Ishikawa (cell line): ENCODE results near the gene TRIM2.

Source experiments
- CEBPB ChIP-seq: IDR thresholded peaks from 2 replicates; pipeline ENCODE4 v1.6.1; 2012
- CREB1 ChIP-seq: IDR thresholded peaks from 2 replicates; pipeline ENCODE4 v1.6.1; 2012; ENCODE audit warnings: low read depth
- EGR1 ChIP-seq: IDR thresholded peaks from 2 replicates; pipeline ENCODE4 v1.6.1; 2012
- EP300 ChIP-seq: IDR thresholded peaks from 2 replicates; pipeline ENCODE4 v1.6.1; 2012; ENCODE audit warnings: borderline replicate concordance
- FOXM1 ChIP-seq: IDR thresholded peaks from 2 replicates; pipeline ENCODE4 v1.6.1; 2012; ENCODE audit warnings: low read depth, borderline replicate concordance
- NFIC ChIP-seq: IDR thresholded peaks from 2 replicates; pipeline ENCODE4 v1.6.1; 2012
- RAD21 ChIP-seq: IDR thresholded peaks from 2 replicates; pipeline ENCODE4 v1.6.1; 2012; ENCODE audit warnings: low read depth
- TAF1 ChIP-seq: IDR thresholded peaks from 2 replicates; pipeline ENCODE4 v1.6.1; 2012; ENCODE audit warnings: low read depth, mild to moderate bottlenecking
- TCF12 ChIP-seq: IDR thresholded peaks from 2 replicates; pipeline ENCODE4 v1.6.1; 2012; ENCODE audit warnings: low read depth
- TEAD4 ChIP-seq: IDR thresholded peaks from 2 replicates; pipeline ENCODE4 v1.6.1; 2012
- YY1 ChIP-seq: IDR thresholded peaks from 2 replicates; pipeline ENCODE4 v1.6.1; 2012; ENCODE audit warnings: low read depth
- ZBTB7A ChIP-seq: IDR thresholded peaks from 2 replicates; pipeline ENCODE4 v1.6.1; 2012; ENCODE audit warnings: low read depth
- TF ChIP-seq, protein P1 (sequence below): IDR thresholded peaks from 2 replicates; pipeline ENCODE4 v1.6.1; 2012; ENCODE audit warnings: low read depth, mild to moderate bottlenecking
- TF ChIP-seq, protein P2 (sequence below): IDR thresholded peaks from 2 replicates; pipeline ENCODE4 v1.6.1; 2012
- TF ChIP-seq, protein P3 (sequence below): IDR thresholded peaks from 2 replicates; pipeline ENCODE4 v1.6.1; 2012

The TRIM2 gene

DNA sequence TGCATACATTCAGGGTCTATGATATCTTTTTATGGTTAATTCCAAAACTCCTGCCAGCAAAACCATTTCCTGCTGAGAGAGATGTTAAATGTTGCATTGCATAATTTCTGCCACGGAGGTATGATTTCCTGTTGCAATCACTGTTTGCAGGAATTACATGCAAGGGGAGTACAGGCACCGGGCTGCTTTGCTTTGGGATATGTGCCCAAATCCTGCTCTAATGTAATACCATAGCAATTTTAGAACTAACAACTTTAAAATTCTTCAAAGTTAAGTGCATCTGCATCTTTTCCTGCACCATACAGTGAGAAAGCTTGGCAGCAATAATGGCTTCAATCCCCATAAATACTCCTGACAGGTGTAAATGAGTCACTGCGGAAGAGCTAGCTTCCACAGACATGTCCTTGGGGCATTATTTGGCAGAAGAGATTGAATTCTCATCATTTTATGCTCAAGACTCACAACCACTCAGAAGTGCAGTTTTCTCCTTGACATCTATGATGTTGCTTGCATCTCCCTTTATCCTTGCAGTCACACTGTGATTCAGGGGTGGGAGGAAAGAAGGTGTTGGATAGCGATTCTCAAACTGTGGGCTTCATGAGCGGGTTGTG, 29.6 kb downstream of the TRIM2 start:
- TF ChIP-seq EP300 = peak; percentile 77; the same call in 1 of the 2 replicates
- peak; percentile 100 for TF ChIP-seq CEBPB
- peak; percentile 52 for TF ChIP-seq YY1
- TF ChIP-seq, protein P1, sequence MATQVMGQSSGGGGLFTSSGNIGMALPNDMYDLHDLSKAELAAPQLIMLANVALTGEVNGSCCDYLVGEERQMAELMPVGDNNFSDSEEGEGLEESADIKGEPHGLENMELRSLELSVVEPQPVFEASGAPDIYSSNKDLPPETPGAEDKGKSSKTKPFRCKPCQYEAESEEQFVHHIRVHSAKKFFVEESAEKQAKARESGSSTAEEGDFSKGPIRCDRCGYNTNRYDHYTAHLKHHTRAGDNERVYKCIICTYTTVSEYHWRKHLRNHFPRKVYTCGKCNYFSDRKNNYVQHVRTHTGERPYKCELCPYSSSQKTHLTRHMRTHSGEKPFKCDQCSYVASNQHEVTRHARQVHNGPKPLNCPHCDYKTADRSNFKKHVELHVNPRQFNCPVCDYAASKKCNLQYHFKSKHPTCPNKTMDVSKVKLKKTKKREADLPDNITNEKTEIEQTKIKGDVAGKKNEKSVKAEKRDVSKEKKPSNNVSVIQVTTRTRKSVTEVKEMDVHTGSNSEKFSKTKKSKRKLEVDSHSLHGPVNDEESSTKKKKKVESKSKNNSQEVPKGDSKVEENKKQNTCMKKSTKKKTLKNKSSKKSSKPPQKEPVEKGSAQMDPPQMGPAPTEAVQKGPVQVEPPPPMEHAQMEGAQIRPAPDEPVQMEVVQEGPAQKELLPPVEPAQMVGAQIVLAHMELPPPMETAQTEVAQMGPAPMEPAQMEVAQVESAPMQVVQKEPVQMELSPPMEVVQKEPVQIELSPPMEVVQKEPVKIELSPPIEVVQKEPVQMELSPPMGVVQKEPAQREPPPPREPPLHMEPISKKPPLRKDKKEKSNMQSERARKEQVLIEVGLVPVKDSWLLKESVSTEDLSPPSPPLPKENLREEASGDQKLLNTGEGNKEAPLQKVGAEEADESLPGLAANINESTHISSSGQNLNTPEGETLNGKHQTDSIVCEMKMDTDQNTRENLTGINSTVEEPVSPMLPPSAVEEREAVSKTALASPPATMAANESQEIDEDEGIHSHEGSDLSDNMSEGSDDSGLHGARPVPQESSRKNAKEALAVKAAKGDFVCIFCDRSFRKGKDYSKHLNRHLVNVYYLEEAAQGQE = no peak
- peak; percentile 87 for TF ChIP-seq FOXM1
- peak; percentile 59; the same call in 1 of the 2 replicates for TF ChIP-seq TEAD4
- TF ChIP-seq CREB1 = no peak
- TF ChIP-seq EGR1 = no peak
- peak; percentile 93 for TF ChIP-seq TCF12
- no peak for TF ChIP-seq TAF1
- TF ChIP-seq ZBTB7A = no peak
- TF ChIP-seq, protein P2, sequence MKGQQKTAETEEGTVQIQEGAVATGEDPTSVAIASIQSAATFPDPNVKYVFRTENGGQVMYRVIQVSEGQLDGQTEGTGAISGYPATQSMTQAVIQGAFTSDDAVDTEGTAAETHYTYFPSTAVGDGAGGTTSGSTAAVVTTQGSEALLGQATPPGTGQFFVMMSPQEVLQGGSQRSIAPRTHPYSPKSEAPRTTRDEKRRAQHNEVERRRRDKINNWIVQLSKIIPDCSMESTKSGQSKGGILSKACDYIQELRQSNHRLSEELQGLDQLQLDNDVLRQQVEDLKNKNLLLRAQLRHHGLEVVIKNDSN = no peak
- peak; percentile 84 for TF ChIP-seq NFIC
- TF ChIP-seq RAD21 = no peak
- TF ChIP-seq, protein P3, sequence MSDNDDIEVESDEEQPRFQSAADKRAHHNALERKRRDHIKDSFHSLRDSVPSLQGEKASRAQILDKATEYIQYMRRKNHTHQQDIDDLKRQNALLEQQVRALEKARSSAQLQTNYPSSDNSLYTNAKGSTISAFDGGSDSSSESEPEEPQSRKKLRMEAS = peak; percentile 33; the same call in 1 of the 2 replicates

DNA sequence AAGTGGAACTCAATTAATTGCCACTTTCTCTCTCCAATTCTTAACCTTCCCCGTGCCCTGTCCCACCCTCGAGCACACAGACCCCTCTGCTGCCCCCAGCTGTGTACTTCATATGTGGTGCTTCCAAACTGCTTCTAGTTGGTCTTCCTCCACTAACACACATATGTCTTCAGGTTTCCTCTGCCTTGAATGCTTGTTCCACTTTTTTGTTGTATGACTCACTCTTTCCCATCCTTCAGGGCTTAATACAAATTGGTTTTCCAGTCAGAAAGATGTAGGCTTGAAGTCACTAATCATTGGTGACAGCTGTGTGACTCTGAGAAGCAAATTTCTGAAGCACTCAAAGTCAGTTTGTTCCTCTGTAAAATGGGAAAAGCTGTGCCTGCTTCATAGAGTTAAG, 30.6 kb downstream of the TRIM2 start:
- TF ChIP-seq EP300 = peak; percentile 73; the same call in 1 of the 2 replicates
- TF ChIP-seq, protein P1 = no peak
- TF ChIP-seq, protein P2 = no peak
- TF ChIP-seq, protein P3 = no peak
- 0 out of 2 replicates have a peak, but pooled peaks have one; percentile 7 for TF ChIP-seq TEAD4

DNA sequence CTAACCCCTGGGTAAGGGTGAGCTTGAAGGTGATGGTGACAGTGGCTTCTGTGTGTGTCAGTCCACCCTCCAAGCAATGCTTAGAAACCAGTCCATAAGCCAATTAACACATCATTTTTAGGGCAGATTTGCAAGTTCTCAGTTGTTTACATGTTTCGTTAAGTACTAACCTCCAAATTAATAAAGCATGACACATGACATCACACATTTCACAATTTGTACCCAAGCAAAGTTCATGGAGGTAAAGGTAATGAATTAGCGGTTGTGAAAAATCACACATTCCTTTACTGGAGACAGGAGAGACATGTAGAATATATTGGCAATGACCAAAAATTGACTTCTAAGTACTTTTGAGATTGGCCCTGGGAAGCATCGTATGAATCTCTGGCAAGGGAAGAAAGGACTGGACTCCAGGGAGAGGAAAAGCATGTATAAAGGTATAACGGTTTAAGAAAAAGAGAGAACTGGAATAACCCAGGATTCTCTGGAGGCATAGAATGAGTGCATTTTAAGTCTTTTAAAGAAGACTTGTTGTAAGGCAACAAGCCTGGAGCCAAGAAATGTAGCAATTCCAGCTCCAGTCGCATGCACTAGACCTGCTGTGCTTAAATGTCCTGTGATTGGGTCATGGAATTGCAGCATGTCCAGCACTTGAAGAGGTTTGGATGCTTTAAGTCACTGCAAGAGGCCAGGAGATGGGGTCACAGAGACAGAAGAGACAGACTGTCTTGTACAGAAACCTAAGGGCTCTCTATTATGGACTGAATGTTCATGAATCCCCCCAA, 34.1 kb downstream of the TRIM2 start:
- TF ChIP-seq RAD21 = no peak
- TF ChIP-seq, protein P1 = no peak

DNA sequence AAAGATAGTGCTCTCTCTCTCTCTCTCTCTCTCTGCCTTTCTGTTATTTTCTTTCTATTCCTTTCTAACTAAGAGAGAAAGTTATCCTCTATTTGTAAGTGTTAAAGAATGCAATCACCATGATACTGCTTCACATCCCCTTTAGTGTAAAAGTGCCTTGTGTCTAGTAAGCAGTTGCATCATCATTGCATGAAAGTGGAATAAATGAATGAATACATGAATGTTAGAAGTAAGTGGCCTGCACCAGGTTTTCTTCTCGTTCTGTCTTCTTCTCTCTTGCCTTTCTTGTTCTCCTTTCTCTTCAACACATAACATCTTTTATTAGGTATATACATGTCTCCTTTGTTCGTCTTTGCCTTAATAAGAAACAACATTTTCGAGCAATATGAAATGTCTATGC, 35.2 kb downstream of the TRIM2 start:
- no peak for TF ChIP-seq TAF1
- TF ChIP-seq RAD21 = no peak
- no peak for TF ChIP-seq TCF12
- TF ChIP-seq ZBTB7A = no peak
- TF ChIP-seq, protein P2 = no peak
- no peak for TF ChIP-seq TEAD4
- no peak for TF ChIP-seq NFIC
- TF ChIP-seq, protein P1 = no peak
- TF ChIP-seq, protein P3 = no peak
- no peak for TF ChIP-seq EP300
- TF ChIP-seq FOXM1 = no peak
- TF ChIP-seq EGR1 = no peak
- no peak for TF ChIP-seq YY1
- no peak for TF ChIP-seq CEBPB
- TF ChIP-seq CREB1 = no peak
